HL-60/S4 (cell line): Measurements from ENCODE around the gene ACAD9.
"Not testable (repeated sequence)": the region's sequence is repeated elsewhere in the genome, so short reads cannot be mapped to it uniquely, and the experiment has no call there.

Experiments
- in situ Hi-C: fragments of 300-500 bp; cut with MboI; formaldehyde crosslinking; loops from 2 replicates; pipeline ENCODE4 v1.14.3; 2022; ENCODE audit warnings: low sequenced_read_pairs

ACAD9 gene

GRCh38 chr3:128889139-128889894 is 9.9 kb downstream of the ACAD9 start:
- in situ Hi-C loops, result no loop called here

DNA sequence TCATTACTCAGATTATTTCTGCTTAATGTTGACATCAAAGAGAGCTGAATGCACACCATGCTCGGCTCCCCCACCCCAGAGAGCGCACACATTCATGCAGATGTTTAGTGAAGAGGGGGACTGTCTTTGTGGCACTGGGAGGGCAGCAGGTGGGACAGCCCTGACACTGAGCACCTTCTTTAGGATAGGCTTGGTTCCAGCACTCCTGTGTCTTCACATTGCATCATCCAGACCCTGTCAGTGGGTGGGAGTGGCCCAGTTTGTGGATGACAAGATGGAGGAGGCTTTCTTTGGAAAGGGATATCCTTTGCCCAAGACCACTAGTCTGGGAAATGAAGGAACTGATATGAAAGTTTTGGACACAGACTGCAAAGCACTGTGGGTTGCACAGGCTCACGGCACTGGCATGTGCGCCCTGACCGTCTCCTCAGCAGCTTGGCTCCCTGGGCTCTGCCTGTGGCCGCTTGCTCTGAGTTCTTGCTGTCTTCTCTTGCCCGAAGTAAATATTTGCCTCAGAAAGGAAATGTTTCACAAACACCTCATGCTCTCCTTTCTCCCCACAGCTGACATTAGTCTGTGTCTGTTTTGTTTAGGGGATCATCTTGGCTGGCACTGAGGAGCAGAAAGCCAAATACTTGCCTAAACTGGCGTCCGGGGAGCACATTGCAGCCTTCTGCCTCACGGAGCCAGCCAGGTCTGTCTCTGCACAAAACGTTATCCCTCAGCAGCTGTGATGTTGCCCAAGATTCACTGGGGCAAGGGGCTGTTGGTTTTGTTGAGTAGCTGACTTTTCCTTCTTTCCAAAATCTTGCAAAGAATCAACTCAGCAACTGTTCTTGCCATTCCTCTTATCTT is 16.6 kb downstream of the ACAD9 start:
- in situ Hi-C loops, result no loop called here

DNA sequence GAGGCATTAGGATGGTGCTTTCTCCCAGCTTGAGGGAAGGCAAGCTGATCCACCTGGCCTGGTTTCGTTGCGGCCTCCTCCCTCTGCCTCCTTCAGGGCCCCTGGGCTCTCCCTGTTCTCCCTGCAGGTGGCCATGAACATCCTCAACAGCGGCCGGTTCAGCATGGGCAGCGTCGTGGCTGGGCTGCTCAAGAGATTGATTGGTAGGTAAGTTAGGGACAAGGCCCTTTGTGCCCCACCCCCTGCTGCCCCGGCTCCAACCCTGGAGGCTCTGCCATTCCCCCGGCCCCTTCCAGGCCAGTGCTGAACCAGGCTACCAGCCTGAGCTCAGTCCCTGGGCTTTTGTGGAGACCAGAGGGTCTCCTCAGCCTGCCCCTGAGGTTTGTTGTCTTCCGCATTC is 23.0 kb downstream of the ACAD9 start:
- in situ Hi-C loops, result no loop called here

DNA sequence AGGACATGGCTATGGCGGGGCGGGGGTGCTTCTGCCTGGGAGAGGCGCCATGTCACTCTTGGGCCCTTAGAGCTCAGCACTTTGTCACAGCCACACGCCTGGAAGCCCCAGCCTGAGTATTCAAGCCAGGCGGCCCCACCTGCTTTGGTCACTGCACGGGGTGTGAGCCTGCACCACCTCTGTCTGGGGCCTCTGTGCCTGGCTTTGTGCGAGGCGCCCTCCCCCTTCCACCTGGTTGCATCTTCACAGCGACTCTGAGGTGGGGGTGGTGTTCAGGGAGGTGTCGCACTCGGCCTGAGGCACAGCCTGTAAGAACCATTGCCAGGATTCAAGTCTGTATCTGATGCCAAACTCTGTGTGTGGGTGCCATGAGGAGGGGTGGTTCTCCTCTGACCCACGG is 24.1 kb downstream of the ACAD9 start:
- in situ Hi-C loops, result no loop called here

DNA sequence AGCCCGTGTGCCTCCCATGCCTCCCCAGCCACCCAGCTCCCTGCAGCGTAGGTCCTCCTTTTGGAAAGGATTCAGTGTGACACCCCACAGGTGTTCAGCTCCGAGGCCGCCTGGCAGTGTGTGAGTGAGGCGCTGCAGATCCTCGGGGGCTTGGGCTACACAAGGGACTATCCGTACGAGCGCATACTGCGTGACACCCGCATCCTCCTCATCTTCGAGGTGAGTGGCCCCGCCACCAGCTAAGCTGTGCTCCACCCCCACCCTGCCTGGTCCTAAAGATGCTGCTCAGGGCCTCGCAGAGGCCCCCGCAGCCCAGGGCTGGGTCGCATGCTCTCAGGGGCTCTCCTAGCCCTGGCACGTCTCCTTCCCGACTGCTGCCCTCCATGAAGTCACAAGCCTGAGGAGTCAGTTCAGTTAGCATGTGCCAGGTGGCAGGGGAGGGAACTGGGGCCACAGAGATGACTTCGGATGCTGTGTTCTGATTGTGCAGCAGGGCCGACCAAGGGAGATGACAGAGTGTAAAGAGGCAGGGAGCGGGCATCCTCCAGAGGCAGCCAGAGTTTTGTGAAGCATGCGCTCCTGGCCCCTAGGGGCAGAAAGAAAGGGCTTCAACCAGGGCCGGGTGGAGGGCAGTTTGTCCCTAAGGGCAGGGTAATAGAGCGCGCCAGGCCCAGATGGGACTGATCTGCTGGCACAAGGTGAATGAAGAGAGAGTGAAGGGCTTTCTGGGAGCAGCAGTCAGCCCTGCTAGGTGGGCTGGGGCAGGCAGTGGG is 26.8 kb downstream of the ACAD9 start:
- in situ Hi-C loops, result no loop called here

GRCh38 chr3:128906804-128907525 is 27.5 kb downstream of the ACAD9 start:
- in situ Hi-C loops, result no loop called here

DNA sequence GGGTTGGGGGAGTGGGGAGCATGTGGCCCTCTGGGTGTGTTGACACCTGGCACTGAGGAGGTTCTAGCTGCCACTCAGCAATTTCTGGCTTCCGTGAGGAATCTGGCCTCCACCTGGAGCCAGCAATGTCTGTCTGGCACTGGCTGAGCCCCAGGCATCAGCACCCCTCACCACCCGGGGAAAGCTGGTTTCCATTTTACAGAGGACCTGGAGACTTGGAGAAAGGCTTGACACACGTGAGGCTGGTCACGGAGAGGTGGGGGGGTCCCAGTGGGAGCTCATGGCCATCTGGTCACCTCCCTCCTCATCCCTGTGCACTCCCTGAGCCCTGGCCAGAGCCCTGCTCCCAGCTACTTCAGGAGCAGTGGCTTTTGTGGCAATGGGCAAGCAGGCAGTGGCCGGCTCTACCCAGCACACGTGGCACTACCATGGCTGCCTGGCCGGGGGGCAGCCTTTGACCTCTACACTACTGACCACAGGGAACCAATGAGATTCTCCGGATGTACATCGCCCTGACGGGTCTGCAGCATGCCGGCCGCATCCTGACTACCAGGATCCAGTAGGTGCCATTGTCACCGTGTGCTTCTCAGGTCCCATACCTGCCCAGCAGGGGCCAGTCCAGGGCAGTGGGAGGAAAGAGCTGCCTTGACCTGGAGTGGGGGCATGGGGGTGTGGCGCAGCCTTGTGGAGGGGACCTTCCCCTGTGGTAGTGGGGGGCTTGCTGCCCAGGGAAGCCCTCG is 28.5 kb downstream of the ACAD9 start:
- in situ Hi-C loops, result no loop called here

GRCh38 chr3:128908951-128909350 is 29.5 kb downstream of the ACAD9 start:
- in situ Hi-C loops, result no loop called here

DNA sequence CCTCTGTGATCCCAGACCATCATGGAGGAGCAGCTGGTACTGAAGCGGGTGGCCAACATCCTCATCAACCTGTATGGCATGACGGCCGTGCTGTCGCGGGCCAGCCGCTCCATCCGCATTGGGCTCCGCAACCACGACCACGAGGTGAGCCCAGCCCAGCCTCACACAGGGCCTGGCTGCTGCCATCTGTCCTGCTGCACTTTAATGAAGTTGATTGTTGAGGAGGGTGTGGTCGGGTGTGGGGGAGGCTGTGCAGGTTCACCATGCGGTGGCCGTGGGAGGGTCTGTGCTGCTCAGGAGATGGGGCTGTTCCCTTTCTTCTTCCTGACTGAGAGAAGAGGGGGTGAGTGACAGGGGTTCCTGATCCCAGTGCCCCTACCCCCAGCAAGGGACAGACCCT is 30.6 kb downstream of the ACAD9 start:
- in situ Hi-C loops, result no loop called here

- in situ Hi-C loops, result no loop called here
These were observed 32.5 kb downstream of the ACAD9 start for GRCh38 chr3:128911911-128912310.

DNA sequence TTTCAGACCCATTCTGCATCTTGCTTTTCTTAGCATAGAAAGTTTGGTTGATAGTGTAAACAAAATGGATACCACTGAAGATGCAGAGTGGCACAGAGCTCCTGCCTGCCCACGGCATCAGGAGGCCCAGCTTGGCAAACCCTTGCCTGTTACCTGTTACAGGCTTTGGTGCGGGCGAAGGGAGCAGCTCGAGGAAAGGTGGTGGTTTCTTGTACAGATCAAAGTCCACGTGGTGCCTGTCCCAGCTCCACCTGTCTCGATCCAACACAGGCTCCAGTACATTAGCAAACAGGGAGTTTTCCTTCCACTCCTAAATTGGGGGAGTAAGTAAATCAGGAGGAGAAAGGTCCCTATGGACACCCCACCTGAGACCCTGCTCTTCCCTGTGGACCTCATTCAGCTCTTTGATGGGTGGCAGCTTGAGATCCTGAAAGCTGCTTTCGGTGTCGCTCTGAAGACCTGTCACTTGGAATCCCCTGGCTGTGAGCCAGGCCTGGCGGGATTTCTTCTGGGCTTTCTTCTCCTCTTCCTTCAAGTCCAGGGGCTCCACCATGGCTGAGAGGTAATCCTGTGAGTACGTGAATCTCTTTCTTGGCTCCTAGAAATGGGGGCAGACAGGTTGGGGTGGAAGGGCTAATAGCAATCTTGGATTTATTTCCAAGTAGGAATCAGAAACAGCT is 35.7 kb downstream of the ACAD9 start:
- in situ Hi-C loops, result no loop called here

- in situ Hi-C loops, result no loop called here
These were observed 37.9 kb downstream of the ACAD9 start for GRCh38 chr3:128917291-128917690.

GRCh38 chr3:128919988-128920387 is 40.6 kb downstream of the ACAD9 start:
- in situ Hi-C loops, result no loop called here

- in situ Hi-C loops, result no loop called here
These were observed 43.5 kb downstream of the ACAD9 start for GRCh38 chr3:128922804-128923459.

DNA sequence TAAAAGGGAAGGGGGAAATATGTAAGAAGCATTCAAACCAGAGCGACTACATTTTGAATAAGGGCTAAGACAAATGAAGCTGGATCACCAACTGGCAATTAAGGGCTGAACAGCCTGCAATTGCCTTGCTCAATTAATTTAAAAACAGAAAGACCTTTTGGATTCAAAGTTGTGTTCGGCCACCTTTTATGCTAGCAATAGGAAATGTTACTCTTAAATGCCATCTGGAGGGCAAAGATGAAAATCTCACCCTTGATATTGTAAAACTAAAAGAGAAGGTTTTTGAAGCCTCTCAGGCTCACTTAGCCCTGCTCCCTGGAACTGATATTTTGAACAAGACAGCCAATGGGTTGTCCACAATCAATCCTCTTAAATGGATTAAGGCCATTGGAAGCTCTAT is 44.2 kb downstream of the ACAD9 start:
- in situ Hi-C loops, result no loop called here

DNA sequence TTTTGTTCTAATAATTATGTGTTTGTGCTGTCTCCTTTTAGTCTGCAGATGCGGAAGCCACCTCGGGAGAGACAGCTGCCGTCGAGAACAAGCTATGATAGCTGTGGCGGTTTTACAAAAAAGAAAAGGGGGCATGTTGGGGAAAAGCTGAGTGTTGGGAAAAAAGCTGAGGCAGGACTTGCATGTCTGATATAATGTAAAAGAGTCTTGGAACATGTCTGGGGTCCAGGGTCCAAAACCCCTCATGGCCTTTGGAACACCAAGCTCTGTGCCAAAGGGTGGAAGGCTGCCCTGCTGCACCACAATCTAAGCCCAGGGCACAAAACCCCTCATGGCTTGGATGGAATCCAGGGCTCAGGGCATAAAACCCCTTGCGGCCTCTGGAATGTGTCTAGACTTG is 44.6 kb downstream of the ACAD9 start:
- in situ Hi-C loops, result not testable (repeated sequence)

- in situ Hi-C loops, result no loop called here
These were observed 49.9 kb downstream of the ACAD9 start for GRCh38 chr3:128929364-128929763.

GRCh38 chr3:128931046-128931445 is 51.6 kb downstream of the ACAD9 start:
- in situ Hi-C loops, result no loop called here
